Measurements from ENCODE around the gene ZMPSTE24. TPM values are rescaled to one million over a fixed set of nuclear protein-coding genes. Genes with fewer than 3 reads are reported as not detected.

The ZMPSTE24 gene
- total RNA-seq, 1 donor from 2014 or later, result 29.0 TPM

DNA sequence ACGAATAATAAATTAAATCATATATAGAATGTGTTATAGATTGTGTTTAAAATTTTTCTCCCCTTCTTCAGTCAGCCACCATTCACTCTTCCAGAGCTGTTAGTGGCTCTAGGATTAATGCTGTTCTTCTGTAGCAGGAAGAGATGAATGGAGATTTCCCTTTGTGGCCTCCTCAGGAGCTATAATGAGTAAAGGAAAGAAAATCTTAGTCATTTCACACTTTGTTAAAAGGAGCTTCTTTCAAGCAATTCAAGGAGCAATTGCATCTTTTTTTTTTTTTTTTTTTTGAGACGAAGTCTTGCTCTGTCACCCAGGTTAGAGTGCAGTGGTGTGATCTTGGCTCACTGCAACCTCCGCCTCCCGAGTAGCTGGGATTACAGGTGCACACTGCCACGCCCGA is 34.0 kb upstream of the ZMPSTE24 start:
- Mint-ChIP-seq H3K27ac (no peak overlapping the region), H3K4me1 (no peaks in the 10 kb centered on the region), H3K9me3 (no peaks in the 10 kb centered on the region), H3K36me3 (peaks cover 13% of the 10 kb centered on the region), H3K4me3 (no peak overlapping the region), H3K27me3 (ENCODE audit: low read depth) (no peaks in the 10 kb centered on the region)
- no peak for DNase-seq (ENCODE audit: low spot score in 2 of 2, unreplicated experiment in 2 of 2)
- TF ChIP-seq, protein P1, sequence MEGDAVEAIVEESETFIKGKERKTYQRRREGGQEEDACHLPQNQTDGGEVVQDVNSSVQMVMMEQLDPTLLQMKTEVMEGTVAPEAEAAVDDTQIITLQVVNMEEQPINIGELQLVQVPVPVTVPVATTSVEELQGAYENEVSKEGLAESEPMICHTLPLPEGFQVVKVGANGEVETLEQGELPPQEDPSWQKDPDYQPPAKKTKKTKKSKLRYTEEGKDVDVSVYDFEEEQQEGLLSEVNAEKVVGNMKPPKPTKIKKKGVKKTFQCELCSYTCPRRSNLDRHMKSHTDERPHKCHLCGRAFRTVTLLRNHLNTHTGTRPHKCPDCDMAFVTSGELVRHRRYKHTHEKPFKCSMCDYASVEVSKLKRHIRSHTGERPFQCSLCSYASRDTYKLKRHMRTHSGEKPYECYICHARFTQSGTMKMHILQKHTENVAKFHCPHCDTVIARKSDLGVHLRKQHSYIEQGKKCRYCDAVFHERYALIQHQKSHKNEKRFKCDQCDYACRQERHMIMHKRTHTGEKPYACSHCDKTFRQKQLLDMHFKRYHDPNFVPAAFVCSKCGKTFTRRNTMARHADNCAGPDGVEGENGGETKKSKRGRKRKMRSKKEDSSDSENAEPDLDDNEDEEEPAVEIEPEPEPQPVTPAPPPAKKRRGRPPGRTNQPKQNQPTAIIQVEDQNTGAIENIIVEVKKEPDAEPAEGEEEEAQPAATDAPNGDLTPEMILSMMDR (IDR thresholded peaks at IDR 0.05; ENCODE audit: unreplicated experiment), result no peak

GRCh38 chr1:40226192-40226591 is 31.8 kb upstream of the ZMPSTE24 start:
- no peaks in the 10 kb centered on the region for H3K9me3 Mint-ChIP-seq
- TF ChIP-seq, protein P1 (IDR thresholded peaks at IDR 0.05; ENCODE audit: unreplicated experiment), result no peak
- no peaks in the 10 kb centered on the region for H3K27me3 Mint-ChIP-seq (ENCODE audit: low read depth)
- H3K4me1 Mint-ChIP-seq, result no peaks in the 10 kb centered on the region
- peaks cover 20% of the 10 kb centered on the region for H3K36me3 Mint-ChIP-seq
- no peak overlapping the region for H3K4me3 Mint-ChIP-seq
- DNase-seq (ENCODE audit: low spot score in 2 of 2, unreplicated experiment in 2 of 2), result no peak
- H3K27ac Mint-ChIP-seq, result no peak overlapping the region

DNA sequence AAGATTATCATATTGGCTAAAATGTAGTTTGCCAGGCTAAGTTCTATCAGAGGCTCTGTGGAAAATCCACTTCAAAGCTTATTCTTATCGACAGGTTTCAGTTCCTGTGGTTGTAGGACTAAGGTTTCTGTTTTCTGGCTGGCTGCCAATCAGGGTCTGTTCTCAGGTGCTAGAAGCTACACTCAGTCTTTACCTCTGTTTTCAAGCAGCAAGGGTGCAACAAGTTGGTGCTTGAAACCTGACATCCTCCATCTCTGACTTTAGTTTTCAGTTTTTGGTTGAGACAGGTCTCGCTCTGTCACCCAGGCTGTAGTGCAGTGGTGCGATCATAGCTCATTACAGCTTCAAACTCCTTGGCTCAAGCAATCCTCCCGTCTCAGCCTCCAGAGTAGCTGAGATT is 25.6 kb upstream of the ZMPSTE24 start:
- H3K36me3 Mint-ChIP-seq, result peaks cover 55% of the 10 kb centered on the region
- H3K4me3 Mint-ChIP-seq, result no peak overlapping the region
- no peak overlapping the region for H3K27ac Mint-ChIP-seq
- DNase-seq (ENCODE audit: low spot score in 2 of 2, unreplicated experiment in 2 of 2), result no peak
- H3K9me3 Mint-ChIP-seq, result no peaks in the 10 kb centered on the region
- no peaks in the 10 kb centered on the region for H3K27me3 Mint-ChIP-seq (ENCODE audit: low read depth)
- no peaks in the 10 kb centered on the region for H3K4me1 Mint-ChIP-seq
- TF ChIP-seq, protein P1 (IDR thresholded peaks at IDR 0.05; ENCODE audit: unreplicated experiment), result no peak

- DNase-seq (ENCODE audit: low spot score in 2 of 2, unreplicated experiment in 2 of 2), result no peak
- Mint-ChIP-seq H3K27me3 (ENCODE audit: low read depth) (no peaks in the 10 kb centered on the region), H3K4me1 (no peaks in the 10 kb centered on the region), H3K9me3 (no peaks in the 10 kb centered on the region), H3K27ac (no peak overlapping the region), H3K4me3 (no peak overlapping the region), H3K36me3 (peaks cover 33% of the 10 kb centered on the region)
- TF ChIP-seq, protein P1 (IDR thresholded peaks at IDR 0.05; ENCODE audit: unreplicated experiment), result no peak
These were observed 18.4 kb upstream of the ZMPSTE24 start for GRCh38 chr1:40239626-40240025.

DNA sequence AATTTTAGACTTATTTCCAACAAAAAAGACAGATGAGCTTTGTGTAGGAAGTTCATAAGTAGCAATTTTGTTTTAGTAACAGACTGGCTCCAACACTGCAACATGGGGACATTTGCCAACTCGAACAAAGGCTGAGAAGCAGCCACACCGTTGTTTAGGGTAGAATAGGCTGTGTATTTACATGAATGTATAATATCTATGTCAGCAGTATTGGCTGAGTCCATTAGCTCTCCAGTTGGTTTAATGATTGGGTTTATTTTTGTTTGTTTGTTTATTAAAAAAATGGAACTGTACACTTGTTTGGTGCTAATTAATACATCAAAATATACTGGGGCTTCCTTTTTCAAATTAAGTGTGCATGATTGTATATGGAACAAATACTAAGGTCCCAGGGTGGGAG is 17.6 kb upstream of the ZMPSTE24 start:
- no peaks in the 10 kb centered on the region for H3K27me3 Mint-ChIP-seq (ENCODE audit: low read depth)
- TF ChIP-seq, protein P1 (IDR thresholded peaks at IDR 0.05; ENCODE audit: unreplicated experiment), result no peak
- no peaks in the 10 kb centered on the region for H3K9me3 Mint-ChIP-seq
- H3K27ac Mint-ChIP-seq, result no peak overlapping the region
- no peak for DNase-seq (ENCODE audit: low spot score in 2 of 2, unreplicated experiment in 2 of 2)
- no peak overlapping the region for H3K4me3 Mint-ChIP-seq
- no peaks in the 10 kb centered on the region for H3K4me1 Mint-ChIP-seq
- peaks cover 31% of the 10 kb centered on the region for H3K36me3 Mint-ChIP-seq

DNA sequence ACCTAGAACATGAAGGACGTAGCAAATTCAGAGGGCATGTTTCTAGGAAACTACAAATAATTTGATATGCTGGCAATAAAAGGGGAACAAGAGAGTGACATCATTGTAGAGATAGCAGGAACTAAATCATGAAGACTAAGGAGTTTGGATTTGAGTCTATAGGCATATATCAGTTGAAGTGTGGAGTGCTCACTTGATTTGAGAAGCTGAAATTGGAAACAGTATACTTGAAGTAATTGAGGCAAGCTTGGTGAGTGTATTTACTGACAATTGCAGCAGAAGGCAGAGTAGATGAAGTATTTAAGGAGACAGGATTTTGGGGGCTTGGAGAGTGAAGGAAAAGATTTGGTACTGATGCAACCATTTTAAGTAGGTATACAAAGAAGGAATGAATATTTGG is 16.7 kb upstream of the ZMPSTE24 start:
- Mint-ChIP-seq H3K27ac (peak overlapping the region; percentile 0), H3K4me3 (no peak overlapping the region), H3K4me1 (no peaks in the 10 kb centered on the region)

More for the DNA sequence above, 16.7 kb upstream of the ZMPSTE24 start:
- Mint-ChIP-seq H3K36me3 (peaks cover 24% of the 10 kb centered on the region), H3K9me3 (no peaks in the 10 kb centered on the region), H3K27me3 (ENCODE audit: low read depth) (no peaks in the 10 kb centered on the region)
- TF ChIP-seq, protein P1 (IDR thresholded peaks at IDR 0.05; ENCODE audit: unreplicated experiment), result no peak
- DNase-seq (ENCODE audit: low spot score in 2 of 2, unreplicated experiment in 2 of 2), result no peak

Measured in mesothelial cell of epicardium (in vitro differentiated cells).